HFFc6 (cell line): ENCODE measurements around the gene PDE4B. TPM values are rescaled to one million over a fixed set of nuclear protein-coding genes. Genes with fewer than 3 reads are reported as not detected.
"Not testable (repeated sequence)": the region's sequence is repeated elsewhere in the genome, so short reads cannot be mapped to it uniquely, and the experiment has no call there.

Experiments
- DNase-seq: peaks from one replicate; pipeline ENCODE4 v3.0.0-alpha.2; 2018
- H3K27ac Mint-ChIP-seq: 2 replicates; pipeline ENCODE4 v1.8.0; 2020; ENCODE audit warnings: mild to moderate bottlenecking, mixed read lengths
- H3K27me3 Mint-ChIP-seq: 2 replicates; pipeline ENCODE4 v1.8.0; 2021; ENCODE audit warnings: mild to moderate bottlenecking, moderate library complexity, mixed read lengths; ENCODE audit not compliant: insufficient read depth
- H3K36me3 Mint-ChIP-seq: 2 replicates; pipeline ENCODE4 v1.8.0; 2021; ENCODE audit warnings: low read depth, mixed read lengths
- H3K4me1 Mint-ChIP-seq: 2 replicates; pipeline ENCODE4 v1.8.0; 2020; ENCODE audit warnings: low read depth, mixed read lengths
- H3K4me3 Mint-ChIP-seq: 2 replicates; pipeline ENCODE4 v1.8.0; 2020; ENCODE audit warnings: mild to moderate bottlenecking, moderate library complexity, mixed read lengths
- H3K9me3 Mint-ChIP-seq: 2 replicates; pipeline ENCODE4 v1.8.0; 2020; ENCODE audit warnings: mild to moderate bottlenecking, mixed read lengths
- CTCF ChIP-seq: fragments of 200-600 bp; sonication (generic); IDR thresholded peaks from 2 replicates; pipeline ENCODE4 v1.5.0; 2021; ENCODE audit warnings: antibody characterized with exemption, mild to moderate bottlenecking
- total RNA-seq, 6 experiments: library from RNA; stranded (reverse); fragmentation: NEBNext Ultra II Directional; extraction: Animal tissue kit (Norgen Biotek cat#: 25700); gene quantifications; 2 replicates in 1 of 6; 3 replicates in 5 of 6; pipeline ENCODE4 v1.2.3, GENCODE V29; 2021

PDE4B gene
- total RNA-seq, 6 experiments from 2014 or later, result 34.9 to 57.6 (median 42.8) TPM

GRCh38 chr1:66418021-66418420 is 625.3 kb downstream of the PDE4B start:
- Mint-ChIP-seq H3K9me3 (no peaks in the 10 kb centered on the region), H3K36me3 (no peaks in the 10 kb centered on the region), H3K4me1 (peaks cover 24% of the 10 kb centered on the region), H3K4me3 (no peak overlapping the region), H3K27ac (no peak overlapping the region), H3K27me3 (peaks cover 1% of the 10 kb centered on the region; the same call in 1 of the 2 replicates)
- no peak for TF ChIP-seq CTCF
- no peak for DNase-seq

GRCh38 chr1:66420171-66420570 is 627.5 kb downstream of the PDE4B start:
- H3K27me3 Mint-ChIP-seq, DNase-seq, H3K4me3 Mint-ChIP-seq, H3K36me3 Mint-ChIP-seq, H3K27ac Mint-ChIP-seq, H3K9me3 Mint-ChIP-seq: not testable (repeated sequence)
- H3K4me1 Mint-ChIP-seq, result peaks cover 15% of the 10 kb centered on the region

- not testable (repeated sequence) for H3K27me3 Mint-ChIP-seq, H3K4me1 Mint-ChIP-seq, H3K9me3 Mint-ChIP-seq, H3K27ac Mint-ChIP-seq, H3K4me3 Mint-ChIP-seq, DNase-seq, H3K36me3 Mint-ChIP-seq
Measured at GRCh38 chr1:66420906-66421305, 628.2 kb downstream of the PDE4B start.

GRCh38 chr1:66422804-66423203 is 630.1 kb downstream of the PDE4B start:
- Mint-ChIP-seq H3K36me3 (no peaks in the 10 kb centered on the region), H3K27ac (no peak overlapping the region), H3K9me3 (0 out of 2 replicates have a peak, but pooled peaks cover 4% of the 10 kb centered on the region), H3K27me3 (peaks cover 3% of the 10 kb centered on the region; the same call in 1 of the 2 replicates), H3K4me1 (0 out of 2 replicates have a peak, but pooled peaks cover 5% of the 10 kb centered on the region), H3K4me3 (no peak overlapping the region)
- no peak for DNase-seq
- TF ChIP-seq CTCF, result no peak
